Panc1 (cell line): ENCODE measurements around the gene CRYBG1.

Experiments used
- POLR2AphosphoS5 ChIP-seq: IDR thresholded peaks from 2 replicates; pipeline ENCODE4 v1.6.1; 2012; ENCODE audit warnings: mild to moderate bottlenecking, low read depth, low read length, moderate library complexity
- SIN3A ChIP-seq: IDR thresholded peaks from 2 replicates; pipeline ENCODE4 v1.6.1; 2012; ENCODE audit warnings: low read depth, mild to moderate bottlenecking, low read length, moderate library complexity, borderline replicate concordance; ENCODE audit not compliant: insufficient read depth
- TCF7L2 ChIP-seq: IDR thresholded peaks from 2 replicates; pipeline ENCODE4 v1.6.1; 2011; ENCODE audit warnings: mild to moderate bottlenecking, low read depth, low read length, inconsistent platforms
- TF ChIP-seq, protein P1 (sequence below): fragments of 450-650 bp; IDR thresholded peaks from 2 replicates; pipeline ENCODE4 v1.5.1; 2017; ENCODE audit warnings: mild to moderate bottlenecking
- TF ChIP-seq, protein P2 (sequence below), 2 experiments: IDR thresholded peaks; 2 replicates each; pipeline ENCODE4 v1.6.1; 2011 to 2012; ENCODE audit warnings: low read depth in 2 of 2, control low read depth in 1 of 2, low read length in 1 of 2, mild to moderate bottlenecking in 1 of 2, moderate library complexity in 1 of 2; ENCODE audit not compliant: insufficient read depth in 1 of 2

DNA sequence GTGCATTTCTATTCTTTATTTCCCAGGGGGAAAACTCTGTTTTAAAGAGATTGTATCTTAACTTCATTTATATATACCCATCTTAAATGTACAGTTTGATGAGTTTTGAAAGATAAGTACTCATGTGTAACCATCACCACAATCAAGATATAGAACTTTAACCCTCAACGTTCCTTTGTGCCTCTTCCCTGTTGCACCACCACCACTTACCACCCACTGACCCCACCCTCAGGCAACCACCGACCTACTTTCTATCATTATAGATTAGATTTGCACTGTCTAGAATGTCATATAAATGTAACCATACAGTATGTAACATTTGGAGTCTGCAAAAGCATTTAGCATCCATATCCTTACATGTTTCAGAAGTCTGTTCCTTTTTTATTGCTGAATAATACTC is 147.8 kb downstream of the CRYBG1 start:
- TF ChIP-seq, protein P1, sequence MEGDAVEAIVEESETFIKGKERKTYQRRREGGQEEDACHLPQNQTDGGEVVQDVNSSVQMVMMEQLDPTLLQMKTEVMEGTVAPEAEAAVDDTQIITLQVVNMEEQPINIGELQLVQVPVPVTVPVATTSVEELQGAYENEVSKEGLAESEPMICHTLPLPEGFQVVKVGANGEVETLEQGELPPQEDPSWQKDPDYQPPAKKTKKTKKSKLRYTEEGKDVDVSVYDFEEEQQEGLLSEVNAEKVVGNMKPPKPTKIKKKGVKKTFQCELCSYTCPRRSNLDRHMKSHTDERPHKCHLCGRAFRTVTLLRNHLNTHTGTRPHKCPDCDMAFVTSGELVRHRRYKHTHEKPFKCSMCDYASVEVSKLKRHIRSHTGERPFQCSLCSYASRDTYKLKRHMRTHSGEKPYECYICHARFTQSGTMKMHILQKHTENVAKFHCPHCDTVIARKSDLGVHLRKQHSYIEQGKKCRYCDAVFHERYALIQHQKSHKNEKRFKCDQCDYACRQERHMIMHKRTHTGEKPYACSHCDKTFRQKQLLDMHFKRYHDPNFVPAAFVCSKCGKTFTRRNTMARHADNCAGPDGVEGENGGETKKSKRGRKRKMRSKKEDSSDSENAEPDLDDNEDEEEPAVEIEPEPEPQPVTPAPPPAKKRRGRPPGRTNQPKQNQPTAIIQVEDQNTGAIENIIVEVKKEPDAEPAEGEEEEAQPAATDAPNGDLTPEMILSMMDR: no peak
- TF ChIP-seq TCF7L2 (no peak), POLR2AphosphoS5 (no peak), SIN3A (no peak)
- TF ChIP-seq, protein P2, sequence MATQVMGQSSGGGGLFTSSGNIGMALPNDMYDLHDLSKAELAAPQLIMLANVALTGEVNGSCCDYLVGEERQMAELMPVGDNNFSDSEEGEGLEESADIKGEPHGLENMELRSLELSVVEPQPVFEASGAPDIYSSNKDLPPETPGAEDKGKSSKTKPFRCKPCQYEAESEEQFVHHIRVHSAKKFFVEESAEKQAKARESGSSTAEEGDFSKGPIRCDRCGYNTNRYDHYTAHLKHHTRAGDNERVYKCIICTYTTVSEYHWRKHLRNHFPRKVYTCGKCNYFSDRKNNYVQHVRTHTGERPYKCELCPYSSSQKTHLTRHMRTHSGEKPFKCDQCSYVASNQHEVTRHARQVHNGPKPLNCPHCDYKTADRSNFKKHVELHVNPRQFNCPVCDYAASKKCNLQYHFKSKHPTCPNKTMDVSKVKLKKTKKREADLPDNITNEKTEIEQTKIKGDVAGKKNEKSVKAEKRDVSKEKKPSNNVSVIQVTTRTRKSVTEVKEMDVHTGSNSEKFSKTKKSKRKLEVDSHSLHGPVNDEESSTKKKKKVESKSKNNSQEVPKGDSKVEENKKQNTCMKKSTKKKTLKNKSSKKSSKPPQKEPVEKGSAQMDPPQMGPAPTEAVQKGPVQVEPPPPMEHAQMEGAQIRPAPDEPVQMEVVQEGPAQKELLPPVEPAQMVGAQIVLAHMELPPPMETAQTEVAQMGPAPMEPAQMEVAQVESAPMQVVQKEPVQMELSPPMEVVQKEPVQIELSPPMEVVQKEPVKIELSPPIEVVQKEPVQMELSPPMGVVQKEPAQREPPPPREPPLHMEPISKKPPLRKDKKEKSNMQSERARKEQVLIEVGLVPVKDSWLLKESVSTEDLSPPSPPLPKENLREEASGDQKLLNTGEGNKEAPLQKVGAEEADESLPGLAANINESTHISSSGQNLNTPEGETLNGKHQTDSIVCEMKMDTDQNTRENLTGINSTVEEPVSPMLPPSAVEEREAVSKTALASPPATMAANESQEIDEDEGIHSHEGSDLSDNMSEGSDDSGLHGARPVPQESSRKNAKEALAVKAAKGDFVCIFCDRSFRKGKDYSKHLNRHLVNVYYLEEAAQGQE (IDR thresholded peaks at IDR 0.05; ENCODE audit: insufficient read depth in 1 of 2, low read depth in 2 of 2, low read length in 1 of 2): no peak
